Mesendoderm (in vitro differentiated cells): Measurements from ENCODE around the gene TIMP2.
"Not testable (repeated sequence)": the region's sequence is repeated elsewhere in the genome, so short reads cannot be mapped to it uniquely, and the experiment has no call there.

ENCODE experiments used
- DNase-seq: peaks from one replicate; pipeline ENCODE4 v3.0.0; 2013
- H2AK5ac ChIP-seq: 2 replicates; pipeline ENCODE4 v1.6.1; 2013; ENCODE audit warnings: low read length, inconsistent platforms
- H2BK120ac ChIP-seq: 2 replicates; pipeline ENCODE4 v1.6.1; 2013; ENCODE audit warnings: low read depth, mild to moderate bottlenecking, low read length, moderate library complexity, mixed read lengths
- H2BK15ac ChIP-seq: replicated peaks from 2 replicates; pipeline ENCODE4 v1.6.1; 2013; ENCODE audit warnings: low read depth, mild to moderate bottlenecking, moderate library complexity
- H2BK5ac ChIP-seq: 2 replicates; pipeline ENCODE4 v1.6.1; 2013; ENCODE audit warnings: low read length, inconsistent platforms
- H3K18ac ChIP-seq: 2 replicates; pipeline ENCODE4 v1.6.1; 2013; ENCODE audit warnings: mild to moderate bottlenecking, low read length, mixed read lengths
- H3K23ac ChIP-seq: one replicate; pipeline ENCODE4 v1.6.1; 2013; ENCODE audit warnings: low read length
- H3K27ac ChIP-seq: 2 replicates; pipeline ENCODE4 v1.5.1; 2013; ENCODE audit warnings: low read depth, mild to moderate bottlenecking, inconsistent platforms, low read length, moderate library complexity
- H3K27me3 ChIP-seq: 2 replicates; pipeline ENCODE4 v1.6.1; 2013; ENCODE audit warnings: low read length, control low read depth, mild to moderate bottlenecking, inconsistent platforms; ENCODE audit not compliant: insufficient read depth, poor library complexity
- H3K36me3 ChIP-seq: 2 replicates; pipeline ENCODE4 v1.6.1; 2013; ENCODE audit warnings: low read length, inconsistent platforms; ENCODE audit not compliant: control insufficient read depth, insufficient read depth
- H3K4ac ChIP-seq: one replicate; pipeline ENCODE4 v1.6.1; 2013; ENCODE audit warnings: low read depth, mild to moderate bottlenecking, low read length, moderate library complexity
- H3K4me1 ChIP-seq: 2 replicates; pipeline ENCODE4 v1.6.1; 2013; ENCODE audit warnings: low read depth, low read length, inconsistent platforms; ENCODE audit not compliant: control insufficient read depth
- H3K4me2 ChIP-seq: 2 replicates; pipeline ENCODE4 v1.6.1; 2013; ENCODE audit warnings: low read length
- H3K4me3 ChIP-seq: 2 replicates; pipeline ENCODE4 v1.5.1; 2013; ENCODE audit warnings: mild to moderate bottlenecking, low read length
- H3K56ac ChIP-seq: one replicate; pipeline ENCODE4 v1.6.1; 2013; ENCODE audit warnings: low read length
- H3K79me1 ChIP-seq: 2 replicates; pipeline ENCODE4 v1.6.1; 2013; ENCODE audit warnings: low read length, inconsistent platforms
- H3K79me2 ChIP-seq: 2 replicates; pipeline ENCODE4 v1.6.1; 2013; ENCODE audit warnings: mild to moderate bottlenecking, low read length; ENCODE audit not compliant: control insufficient read depth, insufficient read depth
- H3K9ac ChIP-seq: 2 replicates; pipeline ENCODE4 v1.6.1; 2013; ENCODE audit warnings: low read length, inconsistent platforms
- H4K5ac ChIP-seq: one replicate; pipeline ENCODE4 v1.6.1; 2013; ENCODE audit warnings: low read length
- H4K8ac ChIP-seq: one replicate; pipeline ENCODE4 v1.6.1; 2013; ENCODE audit warnings: low read depth, mild to moderate bottlenecking, control low read depth, low read length, moderate library complexity
- WGBS: extraction: QIAGEN DNeasy Blood & Tissue Kit; methylation state at CpG from one replicate; pipeline ENCODE4 v1.1.7; 2013; ENCODE audit warnings: low lambda C conversion rate, missing lambda C conversion rate; ENCODE audit not compliant: insufficient coverage; ENCODE audit errors: extremely low coverage; 5-methylcytosine and 5-hydroxymethylcytosine counted together

TIMP2 gene

DNA sequence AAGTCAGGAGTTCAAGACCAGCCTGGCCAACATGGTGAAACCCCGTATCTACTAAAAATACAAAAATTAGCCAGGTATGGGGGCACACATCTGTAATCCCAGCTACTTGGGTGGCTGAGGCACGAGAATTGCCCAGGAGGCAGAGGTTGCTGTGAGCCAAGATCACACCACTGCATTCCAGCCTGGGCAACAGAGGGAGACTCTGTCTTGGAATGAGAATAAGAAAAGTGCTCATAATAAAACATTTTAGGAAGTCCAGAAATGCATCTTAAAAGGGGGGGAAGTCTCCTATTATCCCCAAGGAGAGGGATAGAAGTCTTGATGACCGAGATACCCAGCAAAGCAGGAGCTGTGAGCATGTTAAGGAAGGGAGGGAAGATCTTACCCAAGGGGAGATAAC is 58.1 kb downstream of the TIMP2 start:
- H3K36me3 ChIP-seq = not testable (repeated sequence)

GRCh38 chr17:78865682-78866390 is 59.4 kb downstream of the TIMP2 start:
- no peaks in the 10 kb centered on the region for H3K27me3 ChIP-seq
- no peak overlapping the region for H2BK120ac ChIP-seq
- H3K79me1 ChIP-seq = no peaks in the 10 kb centered on the region
- H4K5ac ChIP-seq = no peak overlapping the region
- H3K18ac ChIP-seq = no peak overlapping the region
- H3K36me3 ChIP-seq = no peaks in the 10 kb centered on the region
- H2AK5ac ChIP-seq = no peak overlapping the region
- H3K4me2 ChIP-seq = no peak overlapping the region
- H3K79me2 ChIP-seq = no peaks in the 10 kb centered on the region
- no peak overlapping the region for H3K4ac ChIP-seq
- no peak overlapping the region for H3K27ac ChIP-seq
- H2BK5ac ChIP-seq = no peak overlapping the region
- H3K56ac ChIP-seq = no peak overlapping the region
- peak; percentile 84 for DNase-seq
- no peak overlapping the region for H3K9ac ChIP-seq
- H3K4me1 ChIP-seq = no peaks in the 10 kb centered on the region
- no CpG with 5 or more reads among the region's 19 CpGs for WGBS
- no peak overlapping the region for H3K4me3 ChIP-seq
- H3K23ac ChIP-seq = no peak overlapping the region
- no peak overlapping the region for H4K8ac ChIP-seq
- no peak overlapping the region for H2BK15ac ChIP-seq

More for the DNA sequence above, 58.1 kb downstream of the TIMP2 start:
- not testable (repeated sequence) for DNase-seq, H3K79me2 ChIP-seq, H3K27me3 ChIP-seq, H4K5ac ChIP-seq, H2BK5ac ChIP-seq, H3K4me3 ChIP-seq, H3K9ac ChIP-seq, H3K56ac ChIP-seq, H3K4ac ChIP-seq, H3K23ac ChIP-seq, H4K8ac ChIP-seq, H2BK15ac ChIP-seq, H3K18ac ChIP-seq, H3K27ac ChIP-seq, H2AK5ac ChIP-seq, H3K4me2 ChIP-seq, H2BK120ac ChIP-seq, H3K4me1 ChIP-seq, H3K79me1 ChIP-seq
- WGBS = no CpG with 5 or more reads among the region's 3 CpGs

GRCh38 chr17:78864117-78864516 is 61.1 kb downstream of the TIMP2 start:
- H4K5ac ChIP-seq = no peak overlapping the region
- H3K9ac ChIP-seq = no peak overlapping the region
- no peak overlapping the region for H3K23ac ChIP-seq
- H2BK5ac ChIP-seq = no peak overlapping the region
- WGBS = no CpG with 5 or more reads among the region's 1 CpG
- no peak overlapping the region for H3K27ac ChIP-seq
- H3K56ac ChIP-seq = no peak overlapping the region
- H2AK5ac ChIP-seq = no peak overlapping the region
- H2BK15ac ChIP-seq = no peak overlapping the region
- H3K79me2 ChIP-seq = no peaks in the 10 kb centered on the region
- H3K4me1 ChIP-seq = no peaks in the 10 kb centered on the region
- no peaks in the 10 kb centered on the region for H3K79me1 ChIP-seq
- H4K8ac ChIP-seq = no peak overlapping the region
- H2BK120ac ChIP-seq = no peak overlapping the region
- no peak for DNase-seq
- no peaks in the 10 kb centered on the region for H3K36me3 ChIP-seq
- no peak overlapping the region for H3K18ac ChIP-seq
- no peak overlapping the region for H3K4me3 ChIP-seq
- H3K27me3 ChIP-seq = no peaks in the 10 kb centered on the region
- H3K4me2 ChIP-seq = no peak overlapping the region
- no peak overlapping the region for H3K4ac ChIP-seq

DNA sequence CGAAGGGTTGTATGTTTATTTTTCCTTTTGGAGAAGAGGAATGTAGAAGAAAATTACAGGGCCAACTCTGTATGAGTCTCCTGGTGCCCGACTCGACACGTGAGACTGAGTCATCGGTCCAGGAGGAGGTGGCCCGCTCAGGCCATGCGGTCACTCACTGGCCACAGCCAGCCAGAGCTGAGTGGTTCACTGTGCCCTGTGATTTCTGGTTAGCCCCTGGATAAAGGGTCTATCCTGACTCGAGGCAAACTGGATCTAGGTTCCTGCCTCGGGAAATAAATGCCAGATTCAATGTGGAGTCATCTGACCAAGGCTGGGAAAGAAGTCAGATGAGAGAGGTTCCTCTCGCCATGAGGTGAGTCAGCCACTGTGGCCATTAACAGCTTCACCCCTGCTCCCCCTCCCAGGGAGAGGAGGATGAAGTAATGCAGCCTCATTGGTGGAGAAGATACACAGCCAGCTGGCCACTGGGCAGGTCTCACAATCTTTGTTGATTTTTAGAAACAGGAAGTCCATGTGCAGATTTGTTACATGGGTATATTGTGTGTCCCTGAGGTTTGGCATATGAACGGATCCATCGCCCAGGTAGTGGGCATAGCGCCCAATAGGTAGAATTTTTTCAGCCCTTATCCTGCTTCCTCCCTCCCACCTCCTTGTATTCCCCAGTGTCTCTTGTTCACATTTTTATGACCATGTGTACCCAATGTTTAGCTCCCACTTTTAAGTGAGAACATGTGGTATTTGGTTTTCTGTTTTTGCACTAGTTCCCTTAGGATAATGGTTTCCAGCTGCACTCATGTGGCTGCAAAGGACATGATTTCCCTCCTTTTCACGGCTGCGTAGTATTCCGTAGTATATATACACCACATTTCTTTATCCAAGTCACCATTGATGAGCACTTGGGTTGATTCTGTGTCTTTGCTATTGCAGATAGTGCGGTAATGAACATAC is 62.8 kb downstream of the TIMP2 start:
- Histone ChIP-seq H2BK5ac (no peak overlapping the region), H3K79me1 (no peaks in the 10 kb centered on the region), H3K4me1 (no peaks in the 10 kb centered on the region), H3K36me3 (no peaks in the 10 kb centered on the region), H3K9ac (no peak overlapping the region), H3K56ac (no peak overlapping the region), H3K79me2 (no peaks in the 10 kb centered on the region), H3K23ac (no peak overlapping the region), H3K4me3 (no peak overlapping the region), H2BK15ac (no peak overlapping the region), H3K27me3 (no peaks in the 10 kb centered on the region), H2BK120ac (no peak overlapping the region), H4K8ac (no peak overlapping the region), H4K5ac (no peak overlapping the region), H3K18ac (no peak overlapping the region), H3K4ac (no peak overlapping the region), H2AK5ac (no peak overlapping the region), H3K4me2 (no peak overlapping the region), H3K27ac (no peak overlapping the region)
- no CpG with 5 or more reads among the region's 17 CpGs for WGBS
- peak; percentile 65 for DNase-seq

DNA sequence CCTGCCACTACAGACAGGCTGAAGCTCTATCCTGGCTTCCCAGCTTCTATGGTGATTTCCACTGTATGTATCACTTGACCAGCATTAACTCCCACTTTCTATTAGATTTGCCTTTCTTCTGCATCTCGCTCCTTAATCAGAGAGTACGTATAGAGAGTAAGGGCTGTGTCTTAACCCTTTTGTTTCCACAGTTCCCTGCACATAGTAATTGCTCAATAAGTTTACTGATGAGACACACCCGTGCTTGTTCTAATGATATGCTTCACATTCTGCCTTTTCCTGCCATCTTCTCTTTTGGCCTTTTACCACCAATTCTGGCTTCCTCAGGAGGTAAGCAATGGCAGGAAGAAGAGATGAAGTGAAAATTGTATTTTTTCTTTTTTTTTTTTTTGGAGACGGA is 64.0 kb downstream of the TIMP2 start:
- Histone ChIP-seq H3K18ac (no peak overlapping the region), H3K79me2 (no peaks in the 10 kb centered on the region), H3K4me2 (no peak overlapping the region), H2AK5ac (no peak overlapping the region), H3K56ac (no peak overlapping the region), H3K4me3 (no peak overlapping the region), H4K5ac (no peak overlapping the region), H3K36me3 (no peaks in the 10 kb centered on the region), H3K23ac (no peak overlapping the region), H3K27me3 (no peaks in the 10 kb centered on the region), H4K8ac (no peak overlapping the region), H3K9ac (no peak overlapping the region), H3K79me1 (no peaks in the 10 kb centered on the region), H3K4me1 (no peaks in the 10 kb centered on the region), H2BK5ac (no peak overlapping the region), H3K27ac (no peak overlapping the region), H3K4ac (no peak overlapping the region), H2BK120ac (no peak overlapping the region), H2BK15ac (no peak overlapping the region)
- WGBS = no CpG with 5 or more reads among the region's 4 CpGs
- no peak for DNase-seq
